Naive thymus-derived CD4-positive, alpha-beta T cell (primary cell): Measurements from ENCODE around the gene ATF7. TPM values are rescaled to one million over a fixed set of nuclear protein-coding genes. Genes with fewer than 3 reads are reported as not detected.
A peak's percentile ranks its signal among the peaks of the same experiment; 100 is the strongest.

Experiments
- ATAC-seq: fragments of 150-1000 bp; cut with Tn5 transposase; 2 replicates; pipeline ENCODE4 v1.10.0; 2021; ENCODE audit warnings: mild to moderate bottlenecking, moderate library complexity
- CTCF ChIA-PET: fragments of 350-600 bp; sonication (Branson Sonifier 250); formaldehyde crosslinking; loops from one replicate; lab custom pipeline; 2021; ENCODE audit warnings: antibody characterized with exemption; lab: Charles Lee
- POLR2A ChIA-PET: fragments of 350-600 bp; sonication (Branson Sonifier 250); formaldehyde crosslinking; loops from one replicate; lab custom pipeline; 2021; ENCODE audit warnings: antibody characterized with exemption, inconsistent platforms; lab: Charles Lee
- DNase-seq, 9 donors: peaks; one replicate each; pipeline versions ENCODE4 v3.0.0 to v3.0.0-alpha.2; 2020 to 2022; ENCODE audit warnings: mixed read lengths in 1 of 9
- H3K27ac ChIP-seq: one replicate; pipeline ENCODE4 v1.7.0; 2013; ENCODE audit warnings: mild to moderate bottlenecking, low read depth, low read length, moderate library complexity
- H3K27me3 ChIP-seq, 2 donors: one replicate each; pipeline ENCODE4 v1.7.0; 2013; ENCODE audit warnings: low read length in 2 of 2, mild to moderate bottlenecking in 2 of 2, moderate library complexity in 2 of 2; ENCODE audit not compliant: control insufficient read depth in 2 of 2, insufficient read depth in 2 of 2
- H3K36me3 ChIP-seq, 3 experiments: 1 replicate in 2 of 3; 2 replicates in 1 of 3; pipeline ENCODE4 v1.7.0; 2013; ENCODE audit warnings: low read length in 3 of 3, mild to moderate bottlenecking in 3 of 3, moderate library complexity in 1 of 3; ENCODE audit not compliant: insufficient read depth in 3 of 3, control insufficient read depth in 2 of 3
- H3K4me1 ChIP-seq, 2 donors: one replicate each; pipeline ENCODE4 v1.7.0; 2013; ENCODE audit warnings: low read length in 2 of 2, mild to moderate bottlenecking in 2 of 2, moderate library complexity in 1 of 2; ENCODE audit not compliant: control insufficient read depth in 2 of 2, insufficient read depth in 2 of 2
- H3K4me3 ChIP-seq: 2 replicates; pipeline ENCODE4 v1.7.0; 2013; ENCODE audit warnings: mild to moderate bottlenecking, low read length
- H3K9me3 ChIP-seq, 3 experiments: 1 replicate in 2 of 3; 2 replicates in 1 of 3; pipeline ENCODE4 v1.7.0; 2013; ENCODE audit warnings: low read length in 3 of 3; ENCODE audit not compliant: control insufficient read depth in 2 of 3
- H3K27ac Mint-ChIP-seq, 9 donors: one replicate each; pipeline ENCODE4 v1.8.0; 2020 to 2022; ENCODE audit warnings: mixed read lengths in 9 of 9, mild to moderate bottlenecking in 8 of 9, moderate library complexity in 5 of 9, inconsistent platforms in 2 of 9
- H3K27me3 Mint-ChIP-seq, 5 donors: one replicate each; pipeline ENCODE4 v1.8.0; 2021 to 2022; ENCODE audit warnings: mixed read lengths in 5 of 5, mild to moderate bottlenecking in 1 of 5
- H3K36me3 Mint-ChIP-seq, 5 donors: one replicate each; pipeline ENCODE4 v1.8.0; 2020 to 2022; ENCODE audit warnings: mixed read lengths in 5 of 5, mild to moderate bottlenecking in 3 of 5, inconsistent platforms in 1 of 5
- H3K4me1 Mint-ChIP-seq, 7 donors: one replicate each; pipeline ENCODE4 v1.8.0; 2020 to 2022; ENCODE audit warnings: mixed read lengths in 7 of 7, mild to moderate bottlenecking in 3 of 7, inconsistent platforms in 1 of 7
- H3K4me3 Mint-ChIP-seq, 10 donors: one replicate each; pipeline ENCODE4 v1.8.0; 2020 to 2022; ENCODE audit warnings: mild to moderate bottlenecking in 10 of 10, mixed read lengths in 10 of 10, moderate library complexity in 6 of 10, inconsistent platforms in 2 of 10
- H3K9me3 Mint-ChIP-seq, 11 donors: one replicate each; pipeline ENCODE4 v1.8.0; 2020 to 2022; ENCODE audit warnings: mixed read lengths in 11 of 11, mild to moderate bottlenecking in 4 of 11, inconsistent platforms in 1 of 11, moderate library complexity in 1 of 11
- intact Hi-C, 2 donors: fragments of 100-400 bp; cut with micrococcal nuclease; formaldehyde crosslinking; loops; one replicate each; pipeline ENCODE4 v1.15.1; 2023
- polyA plus RNA-seq, 2 donors: library from polyadenylated mRNA; unstranded; fragments of 300-500 nt; fragmentation: Illumina TruSeq; gene quantifications; one replicate each; pipeline ENCODE4 v1.2.3, GENCODE V29; 2021
- total RNA-seq, 6 experiments: library from RNA in 5 of 6; stranded (reverse) in 5 of 6; gene quantifications; 1 replicate in 5 of 6; 2 replicates in 1 of 6; pipeline ENCODE4 v1.2.3 and lab custom pipeline; 2021 to 2026

The ATF7 gene
- total and polyA plus RNA-seq, 7 experiments from 2014 or later: 14.5 to 39.5 (median 29.7) TPM

DNA sequence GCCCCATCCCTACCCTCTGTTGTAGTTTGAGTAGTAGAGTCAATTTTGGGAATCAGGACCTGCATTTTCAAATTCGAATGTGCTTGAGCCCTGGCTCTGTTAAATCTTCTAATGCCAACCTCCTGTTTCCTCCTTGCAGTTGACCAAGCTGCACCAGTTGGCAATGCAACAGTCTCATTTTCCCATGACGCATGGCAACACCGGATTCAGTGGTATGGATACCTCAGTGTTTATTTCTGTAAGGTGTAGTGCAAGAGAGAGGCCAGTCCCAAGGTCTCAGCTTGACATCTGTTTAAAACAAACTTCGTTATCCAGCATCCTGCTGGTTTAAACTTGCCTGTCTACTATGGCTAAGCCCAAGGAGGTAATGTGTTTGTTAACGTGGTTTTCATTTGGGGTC is 159.1 kb downstream of the ATF7 start:
- Histone ChIP-seq H3K4me1 (no peaks in the 10 kb centered on the region), H3K4me3 (no peak overlapping the region), H3K36me3 (peaks cover 60 to 96% (median 84%) of the 10 kb centered on the region in 3 experiments), H3K27ac (no peak overlapping the region), H3K9me3 (no peaks in the 10 kb centered on the region), H3K27me3 (no peaks in the 10 kb centered on the region)
- Mint-ChIP-seq H3K4me3 (no peak overlapping the region), H3K36me3 (peaks cover 23 to 60% (median 48%) of the 10 kb centered on the region in 5 donors), H3K27ac (peak overlapping the region in 3 of 9 donors; percentile 5 to 81 (median 29)), H3K27me3 (no peaks in the 10 kb centered on the region), H3K9me3 (peaks cover 0 to 2% (median 0%) of the 10 kb centered on the region in 11 donors), H3K4me1 (peaks cover 20 to 52% (median 41%) of the 10 kb centered on the region in 7 donors)
- ChIA-PET CTCF (no interaction called here), POLR2A (interaction anchor here (1.7 kb wide), 1 partner anchor 15 kb away, joined by 5 read pairs; no protein-coding TSS in a partner anchor)
- DNase-seq: no peak
- intact Hi-C loops: no loop called here
- ATAC-seq: no peak

DNA sequence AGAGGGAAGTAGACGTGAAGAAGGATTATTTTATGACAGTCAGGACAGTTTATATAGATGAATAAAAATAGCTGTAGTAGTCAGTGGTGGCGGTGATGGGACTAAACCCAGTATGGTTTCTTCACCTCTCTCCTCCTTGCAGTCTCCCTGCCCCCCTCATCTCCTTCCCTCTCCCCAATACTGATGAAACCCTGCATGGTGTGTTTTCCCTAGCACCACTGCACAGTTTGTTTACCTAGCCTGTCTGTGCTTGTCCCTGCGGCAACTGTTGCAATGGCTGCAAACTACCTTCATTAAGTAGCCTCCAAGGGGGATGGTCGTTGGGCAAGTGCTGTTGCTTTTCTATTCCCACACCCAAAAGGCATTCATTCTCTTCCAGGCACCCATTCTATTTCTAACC is 159.5 kb downstream of the ATF7 start:
- no peaks in the 10 kb centered on the region for H3K4me1 ChIP-seq
- DNase-seq: no peak
- H3K9me3 ChIP-seq: no peaks in the 10 kb centered on the region
- no peaks in the 10 kb centered on the region for H3K27me3 ChIP-seq
- Mint-ChIP-seq H3K27ac (peak overlapping the region in 4 of 9 donors; percentile 29 to 81 (median 57)), H3K36me3 (peaks cover 18 to 60% (median 46%) of the 10 kb centered on the region in 5 donors), H3K9me3 (peaks cover 0 to 2% (median 0%) of the 10 kb centered on the region in 11 donors), H3K27me3 (no peaks in the 10 kb centered on the region), H3K4me1 (peaks cover 15 to 48% (median 40%) of the 10 kb centered on the region in 7 donors), H3K4me3 (no peak overlapping the region)
- H3K4me3 ChIP-seq: no peak overlapping the region
- no peak overlapping the region for H3K27ac ChIP-seq
- H3K36me3 ChIP-seq: peaks cover 57 to 96% (median 84%) of the 10 kb centered on the region in 3 experiments
- intact Hi-C loops: no loop called here
- POLR2A ChIA-PET: no interaction called here
- CTCF ChIA-PET: no interaction called here
- ATAC-seq: no peak

DNA sequence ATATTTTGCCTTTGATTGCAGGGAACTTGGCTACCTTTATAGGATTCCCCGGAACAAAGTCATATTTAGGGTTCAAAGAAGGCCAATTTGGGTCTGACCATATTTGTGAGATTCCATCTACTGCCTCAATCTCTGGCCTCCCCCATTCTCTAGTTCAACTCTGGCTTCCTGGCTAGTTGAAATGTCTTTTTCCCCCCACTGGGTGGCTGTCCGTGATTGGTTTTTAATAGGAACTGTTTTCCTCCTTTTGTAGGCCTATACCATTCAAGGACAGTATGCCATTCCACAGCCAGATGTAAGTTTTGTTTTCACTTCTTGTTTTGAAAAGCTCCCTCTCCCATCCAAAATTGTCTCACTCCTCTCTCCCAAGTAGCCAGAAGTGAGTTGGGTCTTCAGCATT is 160.5 kb downstream of the ATF7 start:
- Histone ChIP-seq H3K4me3 (no peak overlapping the region), H3K9me3 (no peaks in the 10 kb centered on the region), H3K36me3 (peaks cover 62 to 99% (median 88%) of the 10 kb centered on the region in 3 experiments), H3K27me3 (no peaks in the 10 kb centered on the region), H3K4me1 (no peaks in the 10 kb centered on the region), H3K27ac (no peak overlapping the region)
- Mint-ChIP-seq H3K4me1 (peaks cover 18 to 47% (median 39%) of the 10 kb centered on the region in 7 donors), H3K36me3 (peaks cover 16 to 61% (median 49%) of the 10 kb centered on the region in 5 donors), H3K4me3 (no peak overlapping the region), H3K27ac (peak overlapping the region in 5 of 9 donors; percentile 28 to 59 (median 45)), H3K27me3 (no peaks in the 10 kb centered on the region), H3K9me3 (no peaks in the 10 kb centered on the region)
- ATAC-seq (no peak), DNase-seq (no peak)
- intact Hi-C loops: no loop called here
- ChIA-PET CTCF (no interaction called here), POLR2A (interaction anchor here (0.7 kb wide), 1 partner anchor 10 kb away, joined by 3 read pairs; no protein-coding TSS in a partner anchor)

DNA sequence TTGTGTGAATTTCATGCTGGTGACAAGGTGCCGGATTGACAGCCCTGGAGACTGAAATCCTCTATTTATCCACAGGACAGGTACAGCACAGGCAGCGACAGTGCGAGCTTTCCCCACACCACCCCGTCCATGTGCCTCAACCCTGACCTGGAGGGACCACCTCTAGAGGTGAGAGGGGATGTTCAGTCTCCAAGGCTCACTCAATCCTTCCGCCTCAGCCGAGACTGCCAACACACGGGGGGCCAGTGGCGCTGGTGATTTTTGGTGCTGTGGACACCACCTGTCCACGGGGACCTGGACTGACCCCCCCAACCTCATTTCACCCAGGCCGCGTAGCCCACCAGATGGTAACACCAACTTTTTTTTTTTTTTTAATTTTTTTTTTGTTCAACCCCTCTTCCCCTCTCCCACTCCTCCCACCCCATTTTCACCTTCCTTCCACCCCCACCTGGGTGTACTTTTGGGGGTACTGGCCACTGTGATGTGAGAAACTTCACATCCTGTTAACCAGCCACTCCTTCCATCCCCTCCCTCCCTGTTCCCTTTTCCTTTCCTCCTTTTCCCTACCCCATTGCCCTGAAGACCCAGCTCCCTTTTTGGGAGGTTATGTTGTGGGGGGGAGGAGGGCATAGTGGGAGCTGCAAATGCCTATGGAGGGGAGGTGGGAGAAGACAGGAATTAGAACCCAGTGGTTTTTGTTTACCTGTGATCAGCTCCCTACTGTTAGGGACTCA is 161.3 kb downstream of the ATF7 start:
- Mint-ChIP-seq H3K27me3 (no peaks in the 10 kb centered on the region), H3K36me3 (peaks cover 19 to 66% (median 51%) of the 10 kb centered on the region in 5 donors), H3K4me3 (no peak overlapping the region), H3K4me1 (peaks cover 26 to 53% (median 47%) of the 10 kb centered on the region in 7 donors), H3K27ac (peak overlapping the region in 6 of 9 donors; percentile 33 to 72 (median 47)), H3K9me3 (no peaks in the 10 kb centered on the region)
- H3K36me3 ChIP-seq: peaks cover 66 to 99% (median 92%) of the 10 kb centered on the region in 3 experiments
- intact Hi-C loops: no loop called here
- no peak overlapping the region for H3K4me3 ChIP-seq
- DNase-seq (no peak), ATAC-seq (peak; percentile 13)
- H3K27ac ChIP-seq: peak overlapping the region; percentile 37
- no peaks in the 10 kb centered on the region for H3K9me3 ChIP-seq
- no peaks in the 10 kb centered on the region for H3K27me3 ChIP-seq
- H3K4me1 ChIP-seq: no peaks in the 10 kb centered on the region
- ChIA-PET CTCF (interaction anchor here (1.0 kb wide), 1 partner anchor 10 kb away, joined by 3 read pairs; no protein-coding TSS in a partner anchor), POLR2A (interaction anchor here (1.2 kb wide), 1 partner anchor 12 kb away, joined by 3 read pairs; no protein-coding TSS in a partner anchor)

DNA sequence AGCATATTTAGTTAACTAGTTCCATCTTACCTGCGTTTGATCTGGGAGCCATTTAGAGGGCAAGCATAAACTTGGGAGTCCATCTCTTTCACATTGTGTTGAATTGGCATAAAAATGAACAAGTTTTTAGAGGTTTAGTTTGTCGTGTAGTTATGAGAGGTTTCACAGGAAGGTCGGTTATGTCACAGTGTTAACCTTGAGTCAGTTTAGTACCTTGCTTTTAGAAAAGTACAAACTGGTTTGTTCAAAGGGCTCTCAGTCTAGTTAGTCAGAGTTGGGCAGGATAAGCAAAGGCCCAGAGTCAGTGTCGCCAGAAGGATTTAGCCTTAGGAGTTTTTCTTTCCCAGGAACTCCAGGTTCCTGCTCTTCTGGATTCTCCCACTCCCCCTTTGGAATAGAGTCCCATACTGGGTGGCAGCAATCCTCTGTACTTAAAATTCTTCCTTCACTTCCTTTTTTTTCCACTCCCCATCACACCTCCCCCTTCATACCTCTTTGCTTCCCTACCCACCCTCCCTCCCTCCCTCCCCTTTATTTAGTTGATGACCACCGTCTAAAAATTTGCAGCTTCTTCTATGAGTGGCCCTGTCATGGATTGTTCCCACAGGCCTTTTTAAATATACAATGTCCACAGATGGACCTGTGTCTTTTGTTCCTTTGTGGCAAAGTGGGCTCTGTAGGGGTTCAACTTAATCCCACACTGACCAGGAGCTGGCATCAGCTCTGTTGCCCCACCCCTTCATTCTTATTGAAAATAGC is 162.2 kb downstream of the ATF7 start:
- Mint-ChIP-seq H3K9me3 (no peaks in the 10 kb centered on the region), H3K4me1 (peaks cover 29 to 58% (median 52%) of the 10 kb centered on the region in 7 donors), H3K36me3 (peaks cover 19 to 72% (median 55%) of the 10 kb centered on the region in 5 donors), H3K27ac (no peak overlapping the region), H3K27me3 (no peaks in the 10 kb centered on the region), H3K4me3 (no peak overlapping the region)
- no peaks in the 10 kb centered on the region for H3K9me3 ChIP-seq
- H3K4me3 ChIP-seq: no peak overlapping the region
- ATAC-seq (no peak), DNase-seq (no peak)
- ChIA-PET CTCF (interaction anchor here (1.0 kb wide), 1 partner anchor 11 kb away, joined by 3 read pairs; no protein-coding TSS in a partner anchor), POLR2A (interaction anchor here (0.5 to 1.3 kb wide), 4 partner anchors 11 to 258 kb away, joined by 3 read pairs; no protein-coding TSS in a partner anchor)
- intact Hi-C loops: no loop called here
- H3K4me1 ChIP-seq: no peaks in the 10 kb centered on the region
- H3K27me3 ChIP-seq: no peaks in the 10 kb centered on the region
- H3K27ac ChIP-seq: peak overlapping the region; percentile 7
- peaks cover 71 to 98% (median 98%) of the 10 kb centered on the region in 3 experiments for H3K36me3 ChIP-seq

DNA sequence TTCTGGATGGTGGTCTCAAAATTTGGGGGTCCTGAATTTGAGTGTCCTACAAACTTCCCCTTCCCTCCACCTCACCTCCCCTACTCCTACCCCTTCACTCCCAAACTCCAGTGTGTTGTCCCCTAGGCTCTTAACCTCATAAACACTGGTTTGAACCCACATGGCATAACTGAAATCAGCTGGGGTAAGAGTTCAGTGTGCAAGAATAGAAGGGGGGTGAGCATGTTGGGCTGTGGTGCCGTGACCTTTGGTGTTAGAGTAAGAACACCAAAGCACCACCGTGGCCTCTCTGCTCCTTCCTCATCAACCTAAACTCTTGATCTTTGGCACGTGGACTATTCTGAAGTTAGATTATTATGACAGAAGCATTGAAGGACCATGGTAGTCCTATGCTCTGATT is 163.2 kb downstream of the ATF7 start:
- Mint-ChIP-seq H3K27me3 (no peaks in the 10 kb centered on the region), H3K27ac (no peak overlapping the region)
- H3K36me3 ChIP-seq: peaks cover 76 to 98% (median 93%) of the 10 kb centered on the region in 3 experiments

More for the DNA sequence above, 163.2 kb downstream of the ATF7 start:
- Histone ChIP-seq H3K4me3 (no peak overlapping the region), H3K27ac (no peak overlapping the region), H3K27me3 (no peaks in the 10 kb centered on the region), H3K4me1 (no peaks in the 10 kb centered on the region), H3K9me3 (no peaks in the 10 kb centered on the region)
- intact Hi-C loops: no loop called here
- Mint-ChIP-seq H3K36me3 (peaks cover 15 to 66% (median 52%) of the 10 kb centered on the region in 5 donors), H3K9me3 (no peaks in the 10 kb centered on the region), H3K4me3 (no peak overlapping the region), H3K4me1 (peaks cover 29 to 60% (median 54%) of the 10 kb centered on the region in 7 donors)
- CTCF ChIA-PET: no interaction called here
- POLR2A ChIA-PET: interaction anchor here (1.3 kb wide), 1 partner anchor 28 kb away, joined by 3 read pairs; no protein-coding TSS in a partner anchor
- ATAC-seq (no peak), DNase-seq (no peak)
